ENCODE measurements around the gene ABTB2.

The ABTB2 gene

DNA sequence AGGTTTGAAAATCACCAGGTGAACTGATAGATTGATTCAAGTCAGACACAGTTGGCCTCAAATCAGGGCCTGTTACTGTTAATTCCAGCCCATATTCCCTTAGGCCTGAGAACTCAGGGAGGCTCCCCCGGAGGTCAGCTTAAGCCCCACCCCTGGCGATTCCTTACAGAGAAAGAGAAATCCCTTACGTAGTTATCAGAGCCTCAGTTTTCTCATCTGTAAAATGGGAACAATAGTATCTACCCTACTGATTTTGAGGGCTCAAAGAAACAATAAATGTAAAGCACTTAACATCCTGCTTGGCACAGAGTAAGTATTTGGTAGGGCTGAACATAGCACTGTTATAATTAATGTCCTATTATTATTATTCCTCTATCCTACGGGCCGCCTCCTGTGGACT is 158.3 kb downstream of the ABTB2 start:
- Histone ChIP-seq H3K27me3 (replicated peaks; ENCODE audit: control insufficient read depth, insufficient read depth, low read length) (no peaks in the 10 kb centered on the region), H3K4me3 (replicated peaks; ENCODE audit: low read depth, low read length) (no peak overlapping the region), H3K36me3 (ENCODE audit: control insufficient read depth, insufficient read depth, low read length) (no peaks in the 10 kb centered on the region; the same call in none of the 2 replicates)
- TF ChIP-seq, protein P1, sequence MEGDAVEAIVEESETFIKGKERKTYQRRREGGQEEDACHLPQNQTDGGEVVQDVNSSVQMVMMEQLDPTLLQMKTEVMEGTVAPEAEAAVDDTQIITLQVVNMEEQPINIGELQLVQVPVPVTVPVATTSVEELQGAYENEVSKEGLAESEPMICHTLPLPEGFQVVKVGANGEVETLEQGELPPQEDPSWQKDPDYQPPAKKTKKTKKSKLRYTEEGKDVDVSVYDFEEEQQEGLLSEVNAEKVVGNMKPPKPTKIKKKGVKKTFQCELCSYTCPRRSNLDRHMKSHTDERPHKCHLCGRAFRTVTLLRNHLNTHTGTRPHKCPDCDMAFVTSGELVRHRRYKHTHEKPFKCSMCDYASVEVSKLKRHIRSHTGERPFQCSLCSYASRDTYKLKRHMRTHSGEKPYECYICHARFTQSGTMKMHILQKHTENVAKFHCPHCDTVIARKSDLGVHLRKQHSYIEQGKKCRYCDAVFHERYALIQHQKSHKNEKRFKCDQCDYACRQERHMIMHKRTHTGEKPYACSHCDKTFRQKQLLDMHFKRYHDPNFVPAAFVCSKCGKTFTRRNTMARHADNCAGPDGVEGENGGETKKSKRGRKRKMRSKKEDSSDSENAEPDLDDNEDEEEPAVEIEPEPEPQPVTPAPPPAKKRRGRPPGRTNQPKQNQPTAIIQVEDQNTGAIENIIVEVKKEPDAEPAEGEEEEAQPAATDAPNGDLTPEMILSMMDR (IDR thresholded peaks at IDR 0.05; ENCODE audit: insufficient read depth, low read length, poor library complexity, severe bottlenecking): no peak
- no peak for DNase-seq (ENCODE audit: extremely low read depth, insufficient read length)

GRCh38 chr11:34198523-34198922 is 159.3 kb downstream of the ABTB2 start:
- H3K4me3 ChIP-seq (replicated peaks; ENCODE audit: low read depth, low read length): no peak overlapping the region
- TF ChIP-seq, protein P1 (IDR thresholded peaks at IDR 0.05; ENCODE audit: insufficient read depth, low read length, poor library complexity, severe bottlenecking): no peak
- no peak for DNase-seq (ENCODE audit: extremely low read depth, insufficient read length)
- no peaks in the 10 kb centered on the region for H3K27me3 ChIP-seq (replicated peaks; ENCODE audit: control insufficient read depth, insufficient read depth, low read length)
- H3K36me3 ChIP-seq (ENCODE audit: control insufficient read depth, insufficient read depth, low read length): no peaks in the 10 kb centered on the region; the same call in none of the 2 replicates

DNA sequence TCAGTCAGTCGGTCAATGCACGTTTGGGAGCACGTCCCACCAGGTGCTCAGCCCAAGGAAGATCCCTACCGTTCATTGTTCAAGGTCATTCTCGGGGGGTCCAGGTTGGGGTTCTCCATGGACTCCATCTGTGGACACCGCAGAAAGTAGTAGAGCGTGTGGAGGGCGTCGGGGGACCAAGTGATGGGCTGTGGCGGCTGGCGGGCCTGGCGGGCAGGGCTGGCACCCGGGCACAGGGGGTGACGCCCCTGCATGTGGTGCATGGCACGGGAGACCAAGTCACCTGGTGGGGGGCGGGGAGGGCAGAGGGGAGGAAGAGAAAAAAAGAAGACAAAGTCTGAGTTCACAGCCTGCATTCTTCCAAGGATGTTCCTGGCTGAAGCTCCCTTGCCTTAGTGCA is 160.6 kb downstream of the ABTB2 start:
- TF ChIP-seq, protein P1 (IDR thresholded peaks at IDR 0.05; ENCODE audit: insufficient read depth, low read length, poor library complexity, severe bottlenecking): no peak
- no peak overlapping the region for H3K4me3 ChIP-seq (replicated peaks; ENCODE audit: low read depth, low read length)
- H3K27me3 ChIP-seq (replicated peaks; ENCODE audit: control insufficient read depth, insufficient read depth, low read length): no peaks in the 10 kb centered on the region
- H3K36me3 ChIP-seq (ENCODE audit: control insufficient read depth, insufficient read depth, low read length): no peaks in the 10 kb centered on the region; the same call in none of the 2 replicates
- no peak for DNase-seq (ENCODE audit: extremely low read depth, insufficient read length)

DNA sequence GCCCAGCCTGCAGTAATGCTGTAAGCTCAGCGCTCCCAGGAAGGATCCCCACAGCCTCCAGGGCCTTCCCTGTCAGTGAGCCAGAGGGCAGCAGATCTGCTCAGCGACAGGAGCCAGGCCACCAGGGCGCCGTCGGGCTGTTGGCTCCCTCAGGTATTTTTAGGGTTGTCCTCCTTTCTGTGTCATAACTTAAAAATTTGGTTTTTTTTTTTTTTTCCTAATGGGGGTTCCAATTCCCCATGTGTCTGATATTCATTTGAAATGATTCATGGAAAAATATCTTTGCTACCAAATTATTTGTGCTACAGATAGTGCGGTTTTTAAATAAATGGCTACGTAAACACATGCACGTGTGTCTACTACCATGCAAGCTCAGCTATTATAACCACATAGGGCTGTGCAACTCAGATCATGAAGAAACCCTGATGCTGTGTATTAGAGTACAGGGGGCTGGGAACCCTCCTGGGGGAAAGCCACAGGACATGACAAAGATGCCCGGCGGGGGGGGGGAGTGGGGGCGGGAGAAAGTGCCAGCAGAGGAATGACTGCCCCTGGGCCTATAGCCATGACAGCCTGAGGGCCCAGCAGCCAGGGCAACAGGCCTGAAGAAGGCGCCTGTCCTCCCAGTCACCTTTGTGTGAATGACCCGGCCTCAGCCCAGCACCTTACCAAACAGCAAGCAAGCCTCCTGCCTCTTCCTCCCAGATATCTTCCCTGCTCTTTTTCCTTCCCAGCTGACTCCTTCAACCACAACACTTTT is 163.1 kb downstream of the ABTB2 start:
- Histone ChIP-seq H3K36me3 (ENCODE audit: control insufficient read depth, insufficient read depth, low read length) (no peaks in the 10 kb centered on the region; the same call in none of the 2 replicates), H3K27me3 (replicated peaks; ENCODE audit: control insufficient read depth, insufficient read depth, low read length) (no peaks in the 10 kb centered on the region), H3K4me3 (replicated peaks; ENCODE audit: low read depth, low read length) (no peak overlapping the region)
- TF ChIP-seq, protein P1 (IDR thresholded peaks at IDR 0.05; ENCODE audit: insufficient read depth, low read length, poor library complexity, severe bottlenecking): no peak
- DNase-seq (ENCODE audit: extremely low read depth, insufficient read length): no peak

DNA sequence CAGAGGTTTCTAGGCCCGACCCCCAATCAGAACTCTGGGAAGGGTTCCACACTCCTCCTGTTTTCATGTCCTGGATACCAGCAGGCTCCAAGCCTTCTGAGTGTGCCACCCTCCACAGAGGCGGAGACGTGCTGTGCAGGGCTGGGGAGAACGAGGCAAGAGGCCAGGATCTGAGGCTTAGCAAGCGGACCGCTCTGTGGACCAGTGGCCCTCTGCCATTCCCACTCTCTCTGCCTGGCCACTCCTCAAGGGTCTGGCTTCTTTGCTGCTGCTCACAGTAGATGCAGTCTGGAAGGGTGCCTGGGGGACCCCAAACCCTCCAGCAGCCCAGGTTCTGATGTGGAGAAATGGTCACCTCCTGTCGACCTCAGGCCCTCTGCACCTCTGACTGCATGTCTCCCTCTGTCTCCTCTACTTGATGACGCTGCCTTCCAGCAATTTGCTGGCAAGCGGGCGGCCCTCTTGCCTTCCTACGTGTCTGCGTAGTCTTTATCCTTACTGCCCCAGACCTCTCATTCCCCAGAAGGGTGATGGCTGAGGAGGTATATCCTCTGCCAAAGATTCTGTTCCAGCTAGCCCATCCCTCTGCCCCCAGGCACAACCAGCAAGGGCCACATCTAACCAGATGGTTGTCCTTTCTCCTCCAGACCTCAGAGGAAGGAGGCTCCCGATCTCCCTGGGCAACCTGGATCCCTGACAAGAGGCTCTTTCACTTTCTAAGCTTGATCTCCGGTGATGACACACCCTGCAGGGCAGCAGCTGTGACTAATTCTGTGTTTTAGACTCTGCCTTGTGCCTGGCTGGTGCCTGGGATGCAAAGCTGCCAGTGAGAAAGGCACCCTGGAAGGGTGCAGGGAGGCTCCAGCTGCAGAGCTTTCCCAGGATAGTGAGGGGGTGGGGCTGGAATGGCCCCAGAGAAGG is 165.1 kb downstream of the ABTB2 start:
- no peaks in the 10 kb centered on the region for H3K27me3 ChIP-seq (replicated peaks; ENCODE audit: control insufficient read depth, insufficient read depth, low read length)
- H3K36me3 ChIP-seq (ENCODE audit: control insufficient read depth, insufficient read depth, low read length): no peaks in the 10 kb centered on the region; the same call in none of the 2 replicates
- TF ChIP-seq, protein P1 (IDR thresholded peaks at IDR 0.05; ENCODE audit: insufficient read depth, low read length, poor library complexity, severe bottlenecking): no peak
- H3K4me3 ChIP-seq (replicated peaks; ENCODE audit: low read depth, low read length): no peak overlapping the region
- no peak for DNase-seq (ENCODE audit: extremely low read depth, insufficient read length)

All from GM06990 (cell line).